ENCODE measurements around the gene MYH1. TPM values are rescaled to one million over a fixed set of nuclear protein-coding genes. Genes with fewer than 3 reads are reported as not detected.

MYH1 gene
- total and polyA plus RNA-seq, 2 experiments from 2014 or later = not detected

GRCh38 chr17:10516638-10517037 lies 1.7 kb downstream of the MYH1 start (continued):
- TF ChIP-seq ZNF462 (CRISPR knock-in tag; IDR thresholded peaks at IDR 0.05) (no peak), EZH2phosphoT487 (IDR thresholded peaks at IDR 0.05; ENCODE audit: unreplicated experiment) (no peak), CREB1 (CRISPR knock-in tag; IDR thresholded peaks at IDR 0.05; ENCODE audit: low read depth) (no peak), ZNF114 (CRISPR knock-in tag; IDR thresholded peaks at IDR 0.05) (no peak), ZNF331 (CRISPR knock-in tag; IDR thresholded peaks at IDR 0.05; ENCODE audit: low read depth) (no peak)

- Mint-ChIP-seq H3K9me3 (no peaks in the 10 kb centered on the region), H3K27ac (no peak overlapping the region), H3K4me1 (peaks cover 5% of the 10 kb centered on the region; the same call in 2 of the 3 replicates), H3K4me3 (no peak overlapping the region), H3K27me3 (ENCODE audit: insufficient read depth, low read depth, poor library complexity) (no peaks in the 10 kb centered on the region), H3K36me3 (ENCODE audit: low read depth) (no peaks in the 10 kb centered on the region)
- H2AFZ ChIP-seq = peak overlapping the region; percentile 25; the same call in 1 of the 2 replicates
- no peaks in the 10 kb centered on the region for H3K9me2 ChIP-seq (ENCODE audit: insufficient read depth)
- peaks cover 4% of the 10 kb centered on the region; the same call in 1 of the 2 replicates for H3K4me1 ChIP-seq (ENCODE audit: insufficient read depth)
- peaks cover 1% of the 10 kb centered on the region for H3K36me3 ChIP-seq (ENCODE audit: insufficient read depth)
- no peak overlapping the region for H3K4me3 ChIP-seq
- DNase-seq (ENCODE audit: low spot score) = no peak
- no peaks in the 10 kb centered on the region for H3F3A ChIP-seq (replicated peaks; ENCODE audit: low read depth)
- H3K79me2 ChIP-seq (replicated peaks; ENCODE audit: insufficient read depth) = no peaks in the 10 kb centered on the region
- H3K27me3 ChIP-seq (ENCODE audit: insufficient read depth) = no peaks in the 10 kb centered on the region
- H3K4me2 ChIP-seq = no peak overlapping the region
- H4K20me1 ChIP-seq (replicated peaks; ENCODE audit: insufficient read depth) = no peaks in the 10 kb centered on the region
- ATAC-seq = no peak
- H3K27ac ChIP-seq (ENCODE audit: low read depth) = no peak overlapping the region
- TF ChIP-seq CTCF (conservative IDR thresholded peaks at IDR 0.05; ENCODE audit: low read depth in 2 of 2) = no peak
- TF ChIP-seq ZNF462 (CRISPR knock-in tag; IDR thresholded peaks at IDR 0.05) = no peak
- TF ChIP-seq POLR2AphosphoS5 (IDR thresholded peaks at IDR 0.05; ENCODE audit: low read depth) = no peak
- TF ChIP-seq ZNF114 (CRISPR knock-in tag; IDR thresholded peaks at IDR 0.05) = no peak
- no peak for TF ChIP-seq EZH2phosphoT487 (IDR thresholded peaks at IDR 0.05; ENCODE audit: unreplicated experiment)
- TF ChIP-seq ZNF331 (CRISPR knock-in tag; IDR thresholded peaks at IDR 0.05; ENCODE audit: low read depth) = no peak
Observed at GRCh38 chr17:10516065-10516464, 2.3 kb downstream of the MYH1 start.
